B cell (primary cell): ENCODE measurements around the gene CALHM4. TPM values are rescaled to one million over a fixed set of nuclear protein-coding genes. Genes with fewer than 3 reads are reported as not detected.

Experiments
- ATAC-seq: fragments of 200-7000 bp; cut with Tn5 transposase; one replicate; pipeline ENCODE4 v1.10.0; 2021; ENCODE audit warnings: low read depth, mild to moderate bottlenecking, moderate number of reproducible peaks, moderate library complexity
- CTCF ChIA-PET: fragments of 350-600 bp; sonication (Branson Sonifier 250); formaldehyde crosslinking; loops from one replicate; lab custom pipeline; 2021; ENCODE audit warnings: antibody characterized with exemption, inconsistent platforms; lab: Charles Lee
- POLR2A ChIA-PET: fragments of 350-600 bp; sonication (Branson Sonifier 250); formaldehyde crosslinking; loops from one replicate; lab custom pipeline; 2021; ENCODE audit warnings: antibody characterized with exemption; lab: Charles Lee
- DNase-seq: peaks from one replicate; pipeline ENCODE4 v3.0.0; 2013
- H2AFZ ChIP-seq: 2 replicates; pipeline ENCODE4 v1.6.1; 2012; ENCODE audit warnings: mild to moderate bottlenecking, low read depth, low read length; ENCODE audit not compliant: insufficient read depth, poor library complexity, severe bottlenecking
- H3K27ac ChIP-seq, 2 donors: 1 replicate in 1 of 2; 2 replicates in 1 of 2; pipeline ENCODE4 v1.5.1; 2012 to 2013; ENCODE audit warnings: low read length in 2 of 2, mild to moderate bottlenecking in 2 of 2, moderate library complexity in 1 of 2
- H3K27me3 ChIP-seq, 4 experiments: fragments of 200-600 bp in 1 of 4; sonication (generic) in 1 of 4; replicated peaks in 1 of 4; 1 replicate in 2 of 4; 2 replicates in 2 of 4; pipeline versions ENCODE4 v1.6.1 to v1.7.0; 2013 to 2016; ENCODE audit warnings: low read length in 3 of 4, mild to moderate bottlenecking in 2 of 4, mixed read lengths in 1 of 4, moderate library complexity in 1 of 4; ENCODE audit not compliant: insufficient read depth in 4 of 4, control insufficient read depth in 3 of 4; ENCODE audit errors: control extremely low read depth in 1 of 4
- H3K36me3 ChIP-seq, 2 experiments: replicated peaks in 1 of 2; 1 replicate in 1 of 2; 2 replicates in 1 of 2; pipeline versions ENCODE4 v1.6.1 to v1.7.1; 2013; ENCODE audit warnings: low read length in 1 of 2; ENCODE audit not compliant: insufficient read depth in 2 of 2, control insufficient read depth in 1 of 2; ENCODE audit errors: control extremely low read depth in 1 of 2, extremely low read depth in 1 of 2
- H3K4me1 ChIP-seq, 2 donors: fragments of 200-600 bp in 1 of 2; sonication (generic) in 1 of 2; 1 replicate in 1 of 2; 2 replicates in 1 of 2; pipeline versions ENCODE4 v1.5.1 to v1.6.1; 2013 to 2017; ENCODE audit warnings: low read length in 2 of 2; ENCODE audit not compliant: control insufficient read depth in 2 of 2, insufficient read depth in 2 of 2
- H3K4me2 ChIP-seq: replicated peaks from 2 replicates; pipeline ENCODE3; 2012; ENCODE audit warnings: mild to moderate bottlenecking, low read depth, low read length; ENCODE audit not compliant: poor library complexity, severe bottlenecking
- H3K4me3 ChIP-seq, 5 experiments: fragments of 200-600 bp in 1 of 5; sonication (generic) in 1 of 5; 1 replicate in 3 of 5; 2 replicates in 2 of 5; pipeline versions ENCODE4 v1.5.1 to v1.7.0; 2011 to 2016; ENCODE audit warnings: low read length in 4 of 5, mild to moderate bottlenecking in 4 of 5, low read depth in 2 of 5, control low read depth in 1 of 5, moderate library complexity in 1 of 5; ENCODE audit not compliant: insufficient read depth in 1 of 5; ENCODE audit errors: control extremely low read depth in 1 of 5, extremely low read depth in 1 of 5
- H3K79me2 ChIP-seq: fragments of 200-600 bp; sonication (generic); one replicate; pipeline ENCODE4 v1.6.0; 2016; ENCODE audit warnings: low read length; ENCODE audit not compliant: control insufficient read depth, insufficient read depth
- H3K9ac ChIP-seq: fragments of 200-600 bp; sonication (generic); 2 replicates; pipeline ENCODE4 v1.6.1; 2017; ENCODE audit warnings: mild to moderate bottlenecking, low read length, moderate library complexity
- H3K9me3 ChIP-seq, 3 donors: one replicate each; pipeline versions ENCODE4 v1.6.1 to v1.7.1; 2013; ENCODE audit warnings: low read length in 2 of 3; ENCODE audit not compliant: control insufficient read depth in 2 of 3, insufficient read depth in 1 of 3; ENCODE audit errors: control extremely low read depth in 1 of 3
- H4K20me1 ChIP-seq: 2 replicates; pipeline ENCODE4 v1.6.0; 2012; ENCODE audit warnings: mild to moderate bottlenecking, low read length; ENCODE audit not compliant: insufficient read depth, control insufficient read depth, poor library complexity, severe bottlenecking
- H3K27ac Mint-ChIP-seq: one replicate; pipeline ENCODE4 v1.8.0; 2021; ENCODE audit warnings: mixed read lengths
- H3K27me3 Mint-ChIP-seq: one replicate; pipeline ENCODE4 v1.8.0; 2021; ENCODE audit warnings: mixed read lengths
- H3K4me1 Mint-ChIP-seq: one replicate; pipeline ENCODE4 v1.8.0; 2021; ENCODE audit warnings: mixed read lengths
- H3K4me3 Mint-ChIP-seq: one replicate; pipeline ENCODE4 v1.8.0; 2021; ENCODE audit warnings: mixed read lengths
- H3K9me3 Mint-ChIP-seq: one replicate; pipeline ENCODE4 v1.8.0; 2022; ENCODE audit warnings: mixed read lengths; ENCODE audit not compliant: insufficient read depth
- EZH2 ChIP-seq: IDR thresholded peaks from 2 replicates; pipeline ENCODE4 v1.6.1; 2012; ENCODE audit warnings: borderline replicate concordance, low read depth, mild to moderate bottlenecking, moderate library complexity, low read length; ENCODE audit not compliant: insufficient read depth, poor library complexity, severe bottlenecking
- WGBS: methylation state at CpG from one replicate; pipeline ENCODE4 v1.1.5; 2013; ENCODE audit warnings: missing lambda C conversion rate; ENCODE audit not compliant: insufficient coverage; 5-methylcytosine and 5-hydroxymethylcytosine counted together
- intact Hi-C: fragments of 100-400 bp; cut with micrococcal nuclease; formaldehyde crosslinking; loops from one replicate; pipeline ENCODE4 v1.10.0; 2022
- polyA plus RNA-seq: library from polyadenylated mRNA; depleted of rRNA; stranded (reverse); fragments of >200 nt; gene quantifications from 2 replicates; pipeline ENCODE4 v1.2.3, GENCODE V29; 2012
- total RNA-seq, 2 donors: library from RNA; stranded (reverse); fragments of 120-200 nt in 1 of 2; gene quantifications; 1 replicate in 1 of 2; 2 replicates in 1 of 2; pipeline versions ENCODE4 v1.2.3 to v1.2.4, GENCODE V29; 2013 to 2022
- TF ChIP-seq, protein P1 (sequence below): fragments of 200-600 bp; IDR thresholded peaks from one replicate; pipeline ENCODE4 v1.8.0; 2022; ENCODE audit warnings: antibody characterized with exemption, mild to moderate bottlenecking

Gene CALHM4
- total and polyA plus RNA-seq, 2 donors (not counting 1 experiment from before 2014, with no cell fraction given): not detected

- peaks cover 24% of the 10 kb centered on the region in 2 donors for H3K4me1 ChIP-seq
- H3K36me3 ChIP-seq: peaks cover 0 to 10% of the 10 kb centered on the region in 2 experiments
- H3K79me2 ChIP-seq: peaks cover 42% of the 10 kb centered on the region
- peak within 1 kb of the TSS; percentile 98 for H3K9ac ChIP-seq
- DNase-seq (peak; percentile 99), ATAC-seq (peak; percentile 93)
- H3K4me2 ChIP-seq: peak within 1 kb of the TSS; percentile 89
- peak within 1 kb of the TSS; percentile 97 for H3K4me3 Mint-ChIP-seq
- H3K27ac ChIP-seq: peak within 1 kb of the TSS; percentile 93 to 96
- intact Hi-C loops: loop anchor here (1.0 kb wide), 7 partner anchors 45 to 470 kb away; partner anchors contain the start of genes KPNA5, RSPH4A, TSPYL1 and TSPYL4
- no peaks in the 10 kb centered on the region for H3K9me3 ChIP-seq
- under 1% methylated on average over 59 of the region's 62 CpGs for WGBS
- H2AFZ ChIP-seq: peak within 1 kb of the TSS; percentile 94
- peak within 1 kb of the TSS; percentile 81 to 93 (median 83) for H3K4me3 ChIP-seq
- no peaks in the 10 kb centered on the region for H3K9me3 Mint-ChIP-seq
- TF ChIP-seq EZH2: no peak
- TF ChIP-seq, protein P1, sequence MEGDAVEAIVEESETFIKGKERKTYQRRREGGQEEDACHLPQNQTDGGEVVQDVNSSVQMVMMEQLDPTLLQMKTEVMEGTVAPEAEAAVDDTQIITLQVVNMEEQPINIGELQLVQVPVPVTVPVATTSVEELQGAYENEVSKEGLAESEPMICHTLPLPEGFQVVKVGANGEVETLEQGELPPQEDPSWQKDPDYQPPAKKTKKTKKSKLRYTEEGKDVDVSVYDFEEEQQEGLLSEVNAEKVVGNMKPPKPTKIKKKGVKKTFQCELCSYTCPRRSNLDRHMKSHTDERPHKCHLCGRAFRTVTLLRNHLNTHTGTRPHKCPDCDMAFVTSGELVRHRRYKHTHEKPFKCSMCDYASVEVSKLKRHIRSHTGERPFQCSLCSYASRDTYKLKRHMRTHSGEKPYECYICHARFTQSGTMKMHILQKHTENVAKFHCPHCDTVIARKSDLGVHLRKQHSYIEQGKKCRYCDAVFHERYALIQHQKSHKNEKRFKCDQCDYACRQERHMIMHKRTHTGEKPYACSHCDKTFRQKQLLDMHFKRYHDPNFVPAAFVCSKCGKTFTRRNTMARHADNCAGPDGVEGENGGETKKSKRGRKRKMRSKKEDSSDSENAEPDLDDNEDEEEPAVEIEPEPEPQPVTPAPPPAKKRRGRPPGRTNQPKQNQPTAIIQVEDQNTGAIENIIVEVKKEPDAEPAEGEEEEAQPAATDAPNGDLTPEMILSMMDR: no peak
- H3K4me1 Mint-ChIP-seq: peaks cover 40% of the 10 kb centered on the region
- no peaks in the 10 kb centered on the region for H4K20me1 ChIP-seq
- H3K27ac Mint-ChIP-seq: peak within 1 kb of the TSS; percentile 97
- CTCF ChIA-PET: interaction anchor here (0.7 to 4.6 kb wide), 16 partner anchors 9 to 353 kb away, joined by 3 to 34 read pairs (median 4); partner anchors contain the start of gene TSPYL1
- POLR2A ChIA-PET: interaction anchor here (1.4 to 2.8 kb wide), 4 partner anchors 288 to 470 kb away, joined by 4 to 17 read pairs (median 8); partner anchors contain the start of genes NT5DC1, TSPYL1 and TSPYL4
- H3K27me3 ChIP-seq: no peaks in the 10 kb centered on the region
- H3K27me3 Mint-ChIP-seq: no peaks in the 10 kb centered on the region
Measured at GRCh38 chr6:116570856-116571682, 17.5 kb downstream of the CALHM4 start, which contains the start of gene RWDD1. Gene RWDD1, plus strand, starts transcription at chr6:116571504. Its CDS starts 79 bp downstream, at chr6:116571583.
